HL-60 (cell line): Measurements from ENCODE around the gene COL18A1.

Experiments used
- GABPA ChIP-seq: IDR thresholded peaks from 2 replicates; pipeline ENCODE4 v1.6.1; 2012; ENCODE audit warnings: low read depth
- POLR2AphosphoS5 ChIP-seq: IDR thresholded peaks from 2 replicates; pipeline ENCODE4 v1.6.1; 2012; ENCODE audit warnings: low read depth
- TF ChIP-seq, protein P1 (sequence below): IDR thresholded peaks from one replicate; pipeline ENCODE4 v1.5.1; 2011; ENCODE audit warnings: low read length, control low read depth, inconsistent platforms; ENCODE audit not compliant: insufficient read depth
- TF ChIP-seq, protein P2 (sequence below): IDR thresholded peaks from 2 replicates; pipeline ENCODE4 v1.6.1; 2012; ENCODE audit warnings: low read depth; ENCODE audit not compliant: insufficient replicate concordance

DNA sequence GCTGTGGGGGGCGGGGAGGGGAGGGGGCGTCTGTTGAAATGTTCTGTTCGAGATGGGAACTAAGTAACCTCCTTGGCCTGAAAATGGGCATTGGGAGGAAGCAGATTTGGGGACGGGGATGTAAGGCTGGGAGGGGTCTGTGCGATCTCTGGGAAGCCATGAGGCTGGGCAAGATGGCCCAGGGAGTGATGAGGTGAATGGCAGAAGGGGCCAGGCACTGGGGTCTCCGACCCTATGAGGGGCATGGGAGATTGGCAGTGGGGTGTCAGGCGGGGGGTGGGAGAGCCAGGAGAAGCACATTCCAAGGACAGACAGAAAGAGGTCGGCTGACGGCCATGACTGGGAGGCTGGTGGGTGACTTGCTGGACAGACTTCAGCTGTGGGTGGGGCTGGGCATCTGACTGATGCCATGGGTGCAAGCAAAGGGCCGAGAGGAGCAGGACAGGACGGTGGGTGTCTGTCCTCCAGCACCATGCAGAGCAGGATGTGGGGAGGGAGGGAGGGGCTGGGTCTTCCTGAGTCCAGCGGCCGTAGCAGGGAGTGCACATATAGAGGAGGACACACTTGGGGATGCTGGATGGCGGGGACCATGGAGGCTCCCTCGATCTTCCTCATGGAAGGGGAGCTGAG, 30.0 kb upstream of the COL18A1 start:
- TF ChIP-seq, protein P1, sequence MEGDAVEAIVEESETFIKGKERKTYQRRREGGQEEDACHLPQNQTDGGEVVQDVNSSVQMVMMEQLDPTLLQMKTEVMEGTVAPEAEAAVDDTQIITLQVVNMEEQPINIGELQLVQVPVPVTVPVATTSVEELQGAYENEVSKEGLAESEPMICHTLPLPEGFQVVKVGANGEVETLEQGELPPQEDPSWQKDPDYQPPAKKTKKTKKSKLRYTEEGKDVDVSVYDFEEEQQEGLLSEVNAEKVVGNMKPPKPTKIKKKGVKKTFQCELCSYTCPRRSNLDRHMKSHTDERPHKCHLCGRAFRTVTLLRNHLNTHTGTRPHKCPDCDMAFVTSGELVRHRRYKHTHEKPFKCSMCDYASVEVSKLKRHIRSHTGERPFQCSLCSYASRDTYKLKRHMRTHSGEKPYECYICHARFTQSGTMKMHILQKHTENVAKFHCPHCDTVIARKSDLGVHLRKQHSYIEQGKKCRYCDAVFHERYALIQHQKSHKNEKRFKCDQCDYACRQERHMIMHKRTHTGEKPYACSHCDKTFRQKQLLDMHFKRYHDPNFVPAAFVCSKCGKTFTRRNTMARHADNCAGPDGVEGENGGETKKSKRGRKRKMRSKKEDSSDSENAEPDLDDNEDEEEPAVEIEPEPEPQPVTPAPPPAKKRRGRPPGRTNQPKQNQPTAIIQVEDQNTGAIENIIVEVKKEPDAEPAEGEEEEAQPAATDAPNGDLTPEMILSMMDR: no peak
- TF ChIP-seq POLR2AphosphoS5: no peak
- TF ChIP-seq GABPA: no peak
- TF ChIP-seq, protein P2, sequence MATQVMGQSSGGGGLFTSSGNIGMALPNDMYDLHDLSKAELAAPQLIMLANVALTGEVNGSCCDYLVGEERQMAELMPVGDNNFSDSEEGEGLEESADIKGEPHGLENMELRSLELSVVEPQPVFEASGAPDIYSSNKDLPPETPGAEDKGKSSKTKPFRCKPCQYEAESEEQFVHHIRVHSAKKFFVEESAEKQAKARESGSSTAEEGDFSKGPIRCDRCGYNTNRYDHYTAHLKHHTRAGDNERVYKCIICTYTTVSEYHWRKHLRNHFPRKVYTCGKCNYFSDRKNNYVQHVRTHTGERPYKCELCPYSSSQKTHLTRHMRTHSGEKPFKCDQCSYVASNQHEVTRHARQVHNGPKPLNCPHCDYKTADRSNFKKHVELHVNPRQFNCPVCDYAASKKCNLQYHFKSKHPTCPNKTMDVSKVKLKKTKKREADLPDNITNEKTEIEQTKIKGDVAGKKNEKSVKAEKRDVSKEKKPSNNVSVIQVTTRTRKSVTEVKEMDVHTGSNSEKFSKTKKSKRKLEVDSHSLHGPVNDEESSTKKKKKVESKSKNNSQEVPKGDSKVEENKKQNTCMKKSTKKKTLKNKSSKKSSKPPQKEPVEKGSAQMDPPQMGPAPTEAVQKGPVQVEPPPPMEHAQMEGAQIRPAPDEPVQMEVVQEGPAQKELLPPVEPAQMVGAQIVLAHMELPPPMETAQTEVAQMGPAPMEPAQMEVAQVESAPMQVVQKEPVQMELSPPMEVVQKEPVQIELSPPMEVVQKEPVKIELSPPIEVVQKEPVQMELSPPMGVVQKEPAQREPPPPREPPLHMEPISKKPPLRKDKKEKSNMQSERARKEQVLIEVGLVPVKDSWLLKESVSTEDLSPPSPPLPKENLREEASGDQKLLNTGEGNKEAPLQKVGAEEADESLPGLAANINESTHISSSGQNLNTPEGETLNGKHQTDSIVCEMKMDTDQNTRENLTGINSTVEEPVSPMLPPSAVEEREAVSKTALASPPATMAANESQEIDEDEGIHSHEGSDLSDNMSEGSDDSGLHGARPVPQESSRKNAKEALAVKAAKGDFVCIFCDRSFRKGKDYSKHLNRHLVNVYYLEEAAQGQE: no peak
